K562 (cell line): ENCODE results near the gene ZNF213. TPM values are rescaled to one million over a fixed set of nuclear protein-coding genes. Genes with fewer than 3 reads are reported as not detected.
A peak's percentile ranks its signal among the peaks of the same experiment; 100 is the strongest.

Source experiments
- ATAC-seq: fragments of 200-7000 bp; cut with Tn5 transposase; 3 replicates; pipeline ENCODE4 v1.9.1; 2020; ENCODE audit warnings: moderate library complexity
- BruUV-seq: library from RNA; stranded (reverse); fragments of 400-500 nt; replicated peaks from 2 replicates; lab custom pipeline; 2021; lab: Mats Ljungman, UMichigan
- CTCF ChIA-PET: fragments of 300-600 bp; formaldehyde crosslinking; extraction: SDS; loops from one replicate; lab custom pipeline; 2021; ENCODE audit warnings: low intra/inter-chr PET ratio; lab: Yijun Ruan, JAX
- POLR2A ChIA-PET: fragments of 300-600, 350-650 bp; sonication (Branson Sonifier 250); formaldehyde crosslinking; extraction: SDS; loops from one replicate; lab custom pipeline; 2021; ENCODE audit warnings: antibody characterized with exemption, inconsistent platforms; lab: Yijun Ruan, JAX
- DNase-seq, 4 experiments: peaks; one replicate each; pipeline versions ENCODE4 v3.0.0 to v3.0.0-alpha.2; 2011 to 2018; ENCODE audit warnings: low spot score in 3 of 4, mixed read lengths in 3 of 4; ENCODE audit errors: extremely low read depth in 1 of 4
- FAIRE-seq: peaks from 2 replicates; lab custom pipeline; 2011; peaks lifted over from hg19 to GRCh38; lab: Jason Lieb, UNC
- H2AFZ ChIP-seq: 2 replicates; pipeline ENCODE4 v1.6.0; 2011; ENCODE audit warnings: low read depth, low read length, control low read depth, inconsistent platforms
- H3K27ac ChIP-seq: fragments of 200-600 bp; 3 replicates; pipeline ENCODE4 v1.8.0; 2011; ENCODE audit warnings: low read depth, mild to moderate bottlenecking, control low read depth, inconsistent platforms, low read length, moderate library complexity, mixed read lengths; ENCODE audit errors: extremely low read depth
- H3K27me3 ChIP-seq, 2 experiments: fragments of 300-600 bp in 1 of 2; 2 replicates in 1 of 2; 3 replicates in 1 of 2; pipeline versions ENCODE4 v1.6.0 to v1.8.0; 2011; ENCODE audit warnings: inconsistent platforms in 2 of 2, low read length in 2 of 2, mild to moderate bottlenecking in 1 of 2, mixed read lengths in 1 of 2, moderate library complexity in 1 of 2; ENCODE audit not compliant: control insufficient read depth in 2 of 2, insufficient read depth in 2 of 2
- H3K36me3 ChIP-seq: fragments of 300-600 bp; 3 replicates; pipeline ENCODE4 v1.8.0; 2011; ENCODE audit warnings: mild to moderate bottlenecking, low read length, inconsistent platforms; ENCODE audit not compliant: control insufficient read depth, insufficient read depth
- H3K4me1 ChIP-seq, 2 experiments: fragments of 200-600 bp in 1 of 2; replicated peaks in 1 of 2; 2 replicates in 1 of 2; 3 replicates in 1 of 2; pipeline versions ENCODE4 v1.5.1 to v1.8.0; 2011; ENCODE audit warnings: inconsistent platforms in 2 of 2, low read length in 2 of 2, mild to moderate bottlenecking in 1 of 2, mixed read lengths in 1 of 2, moderate library complexity in 1 of 2; ENCODE audit not compliant: control insufficient read depth in 2 of 2, insufficient read depth in 2 of 2
- H3K4me2 ChIP-seq: 2 replicates; pipeline ENCODE4 v1.6.1; 2011; ENCODE audit warnings: low read length, control low read depth, inconsistent platforms, mixed read lengths; ENCODE audit not compliant: insufficient read depth
- H3K4me3 ChIP-seq: fragments of 200-600 bp; sonication (generic), shearing (Covaris generic); 2 replicates; pipeline ENCODE4 v1.5.1; 2016; ENCODE audit warnings: control low read depth, inconsistent platforms
- H3K79me2 ChIP-seq: fragments of 200-600 bp; 3 replicates; pipeline ENCODE4 v1.8.0; 2011; ENCODE audit warnings: low read length, inconsistent platforms; ENCODE audit not compliant: control insufficient read depth, insufficient read depth
- H3K9ac ChIP-seq, 2 experiments: 2 replicates each; pipeline versions ENCODE4 v1.6.0 to v1.6.1; 2011; ENCODE audit warnings: low read depth in 2 of 2, low read length in 2 of 2, control low read depth in 1 of 2, inconsistent platforms in 1 of 2, mild to moderate bottlenecking in 1 of 2, mixed read lengths in 1 of 2; ENCODE audit not compliant: insufficient read depth in 1 of 2
- H3K9me1 ChIP-seq: one replicate; pipeline ENCODE4 v1.6.0; 2011; ENCODE audit warnings: inconsistent platforms, mild to moderate bottlenecking, low read length, moderate library complexity; ENCODE audit not compliant: control insufficient read depth, insufficient read depth
- H3K9me3 ChIP-seq: replicated peaks from 2 replicates; pipeline ENCODE4 v1.5.1; 2011; ENCODE audit warnings: low read depth, low read length, inconsistent platforms; ENCODE audit not compliant: control insufficient read depth, insufficient read depth
- H4K20me1 ChIP-seq: replicated peaks from 2 replicates; pipeline ENCODE4 v1.6.1; 2011; ENCODE audit warnings: low read length, inconsistent platforms, mixed read lengths; ENCODE audit not compliant: control insufficient read depth, insufficient read depth
- MYBL2 ChIP-seq, 2 experiments: fragments of 450-650 bp in 1 of 2; sonication (generic) in 1 of 2; formaldehyde crosslinking in 1 of 2; IDR thresholded peaks; 2 replicates each; pipeline versions ENCODE4 v1.6.1 to v1.8.1; 2017 to 2022; ENCODE audit warnings: borderline replicate concordance in 1 of 2, inconsistent platforms in 1 of 2, low read depth in 1 of 2, mild to moderate bottlenecking in 1 of 2, missing genetic modification reagents in 1 of 2, moderate library complexity in 1 of 2
- TBP ChIP-seq: optimal IDR thresholded peaks from 2 replicates; pipeline ENCODE3; 2011; ENCODE audit warnings: low read depth, low read length, improper control_type of control experiment
- XRCC4 ChIP-seq: IDR thresholded peaks from one replicate; pipeline ENCODE4 v1.6.1; 2011; ENCODE audit not compliant: insufficient read depth, insufficient read length; ENCODE audit errors: extremely low read depth
- WGBS: fragments of 100-300 bp; shearing (Covaris generic); methylation state at CpG from one replicate; pipeline ENCODE4 v1.1.6; 2016; ENCODE audit warnings: low coverage, mixed read lengths; ENCODE audit not compliant: insufficient coverage; ENCODE audit errors: missing lambda C conversion rate; 5-methylcytosine and 5-hydroxymethylcytosine counted together
- in situ Hi-C: fragments of 300-500 bp; cut with MboI; formaldehyde crosslinking; loops from 4 replicates; pipeline ENCODE4 v1.15.0; 2018; ENCODE audit warnings: inconsistent platforms, mixed read lengths
- intact Hi-C: fragments of 100-400 bp; cut with micrococcal nuclease; formaldehyde crosslinking; loops from 2 replicates; pipeline ENCODE4 v1.14.2; 2022
- polyA plus RNA-seq, 8 experiments: library from polyadenylated mRNA; depleted of rRNA in 4 of 8; stranded (reverse) in 5 of 8; unstranded in 3 of 8; fragments of >200 nt; fragmentation: Nextera tagmentation in 2 of 8; fragmentation: Illumina TruSeq in 1 of 8; extraction: Ambion mirVana in 2 of 8; extraction: Trizol in 1 of 8; gene quantifications; 2 replicates each; pipeline versions ENCODE4 v1.2.1 to v1.2.3, GENCODE V29; 2011 to 2014; ENCODE audit warnings: inconsistent platforms in 1 of 8, missing spikeins in 1 of 8
- total RNA-seq, 7 experiments: library from RNA; depleted of rRNA in 6 of 7; stranded (reverse); fragments of >200 nt in 6 of 7; fragmentation: Illumina TruSeq in 2 of 7; extraction: Trizol in 2 of 7; gene quantifications; 2 replicates each; pipeline versions ENCODE4 v1.2.1 to v1.2.3, GENCODE V29; 2011 to 2021; ENCODE audit warnings: low replicate concordance in 1 of 7
- TF ChIP-seq, protein P1 (sequence below), 2 experiments: fragments of 450-650 bp; IDR thresholded peaks; 2 replicates each; pipeline ENCODE4 v1.6.1; 2016

The ZNF213 gene
- total and polyA plus RNA-seq, 9 of the 15 experiments (the other 6 are each of a cell fraction or from before 2014, with no cell fraction given) = 0.49 to 10.0 (median 1.8) TPM

DNA sequence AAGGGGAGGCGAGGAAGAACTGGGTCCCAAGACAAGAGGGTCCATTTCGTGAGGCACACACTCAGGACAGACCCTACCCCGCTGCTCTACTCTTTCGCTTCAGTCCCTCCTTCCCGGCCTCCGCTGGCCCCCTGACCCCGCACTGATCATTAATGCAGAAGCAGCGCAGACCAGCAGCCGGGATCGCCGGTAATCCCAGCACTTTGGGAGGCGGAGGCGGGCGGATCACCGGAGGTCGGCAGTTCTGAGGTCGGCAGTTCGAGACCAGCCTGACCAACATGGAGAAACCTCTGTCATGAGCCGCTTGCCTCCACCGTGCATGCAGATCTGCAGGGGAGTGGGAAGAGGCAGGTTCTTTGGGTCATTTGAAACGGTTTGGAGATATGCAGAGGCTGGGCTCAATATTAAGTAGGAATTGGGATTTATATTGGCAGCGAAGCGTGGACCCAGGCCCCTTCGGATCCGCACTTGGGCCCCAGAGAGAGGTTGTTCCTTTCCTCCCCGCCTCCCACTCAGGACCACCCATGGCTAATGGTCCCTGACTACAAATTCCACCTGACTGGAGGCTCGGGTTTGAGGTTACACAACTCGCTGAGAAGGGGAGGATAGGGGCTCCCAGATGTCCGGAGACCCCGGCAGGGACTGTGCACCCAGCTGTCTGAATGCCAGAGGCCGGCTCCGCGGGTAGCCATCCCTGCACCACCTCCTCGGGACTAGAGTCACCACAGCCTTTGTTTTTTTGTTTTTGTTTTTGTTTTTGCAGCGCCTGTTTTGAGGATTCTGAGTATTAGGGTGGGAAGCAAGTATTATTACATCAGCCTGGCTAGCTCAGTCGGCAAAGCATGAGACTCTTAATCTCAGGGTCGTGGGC lies 29.5 kb downstream of the ZNF213 start:
- FAIRE-seq = no peak
- POLR2A ChIA-PET = no interaction called here
- Histone ChIP-seq H3K4me1 (peaks cover 22 to 43% of the 10 kb centered on the region in 2 experiments; a peak in 4 of 5 replicates), H3K79me2 (no peaks in the 10 kb centered on the region), H3K9ac (peak overlapping the region in 1 of 2 experiments; percentile 10; a peak in 1 of 4 replicates), H4K20me1 (no peaks in the 10 kb centered on the region), H3K4me2 (0 out of 2 replicates have a peak overlapping the region, but pooled peaks have one; percentile 3), H3K9me3 (no peaks in the 10 kb centered on the region), H3K36me3 (no peaks in the 10 kb centered on the region), H2AFZ (peak overlapping the region; percentile 89), H3K27ac (peak overlapping the region; percentile 69; the same call in 2 of the 3 replicates), H3K27me3 (no peaks in the 10 kb centered on the region), H3K9me1 (no peaks in the 10 kb centered on the region), H3K4me3 (no peak overlapping the region)
- CTCF ChIA-PET = interaction anchor here (0.6 kb wide), 1 partner anchor 488 kb away, joined by 3 read pairs; no protein-coding TSS in a partner anchor
- in situ Hi-C loops = no loop called here
- DNase-seq = no peak
- TF ChIP-seq MYBL2 (IDR thresholded peaks at IDR 0.05; ENCODE audit: low read depth) (peak; percentile 6; the same call in 1 of the 2 replicates), MYBL2 (CRISPR knock-in tag; IDR thresholded peaks at IDR 0.05; ENCODE audit: borderline replicate concordance) (no peak), XRCC4 (no peak), TBP (peak; percentile 36)
- TF ChIP-seq, protein P1, sequence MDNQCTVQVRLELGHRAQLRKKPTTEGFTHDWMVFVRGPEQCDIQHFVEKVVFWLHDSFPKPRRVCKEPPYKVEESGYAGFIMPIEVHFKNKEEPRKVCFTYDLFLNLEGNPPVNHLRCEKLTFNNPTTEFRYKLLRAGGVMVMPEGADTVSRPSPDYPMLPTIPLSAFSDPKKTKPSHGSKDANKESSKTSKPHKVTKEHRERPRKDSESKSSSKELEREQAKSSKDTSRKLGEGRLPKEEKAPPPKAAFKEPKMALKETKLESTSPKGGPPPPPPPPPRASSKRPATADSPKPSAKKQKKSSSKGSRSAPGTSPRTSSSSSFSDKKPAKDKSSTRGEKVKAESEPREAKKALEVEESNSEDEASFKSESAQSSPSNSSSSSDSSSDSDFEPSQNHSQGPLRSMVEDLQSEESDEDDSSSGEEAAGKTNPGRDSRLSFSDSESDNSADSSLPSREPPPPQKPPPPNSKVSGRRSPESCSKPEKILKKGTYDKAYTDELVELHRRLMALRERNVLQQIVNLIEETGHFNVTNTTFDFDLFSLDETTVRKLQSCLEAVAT (IDR thresholded peaks at IDR 0.05) = peak in 1 of 2 experiments; percentile 89; a peak in 2 of 4 replicates
- ATAC-seq = no peak
- no TSS peak for BruUV-seq
- 83% methylated on average over 33 of the region's 37 CpGs for WGBS
- intact Hi-C loops = no loop called here
